Hepatic stellate cell (primary cell): Measurements from ENCODE around the gene KIF22.

Experiments
- DNase-seq: peaks from one replicate; pipeline ENCODE4 v3.0.0; 2011; ENCODE audit warnings: low spot score

KIF22 gene

DNA sequence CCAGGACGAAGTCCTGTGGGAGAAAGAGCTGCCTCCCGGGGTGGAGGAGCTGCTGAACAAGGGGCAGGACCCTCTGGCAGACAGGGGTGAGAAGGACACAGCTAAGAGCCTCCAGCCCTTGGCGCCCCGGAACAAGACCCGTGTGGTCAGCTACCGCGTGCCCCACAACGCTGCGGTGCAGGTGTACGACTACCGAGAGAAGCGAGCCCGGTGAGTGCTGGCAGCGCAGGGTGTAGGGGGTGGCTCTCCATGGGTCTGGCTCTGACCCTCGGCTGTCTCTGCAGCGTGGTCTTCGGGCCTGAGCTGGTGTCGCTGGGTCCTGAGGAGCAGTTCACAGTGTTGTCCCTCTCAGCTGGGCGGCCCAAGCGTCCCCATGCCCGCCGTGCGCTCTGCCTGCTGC is 51.1 kb downstream of the KIF22 start:
- DNase-seq, result no peak

DNA sequence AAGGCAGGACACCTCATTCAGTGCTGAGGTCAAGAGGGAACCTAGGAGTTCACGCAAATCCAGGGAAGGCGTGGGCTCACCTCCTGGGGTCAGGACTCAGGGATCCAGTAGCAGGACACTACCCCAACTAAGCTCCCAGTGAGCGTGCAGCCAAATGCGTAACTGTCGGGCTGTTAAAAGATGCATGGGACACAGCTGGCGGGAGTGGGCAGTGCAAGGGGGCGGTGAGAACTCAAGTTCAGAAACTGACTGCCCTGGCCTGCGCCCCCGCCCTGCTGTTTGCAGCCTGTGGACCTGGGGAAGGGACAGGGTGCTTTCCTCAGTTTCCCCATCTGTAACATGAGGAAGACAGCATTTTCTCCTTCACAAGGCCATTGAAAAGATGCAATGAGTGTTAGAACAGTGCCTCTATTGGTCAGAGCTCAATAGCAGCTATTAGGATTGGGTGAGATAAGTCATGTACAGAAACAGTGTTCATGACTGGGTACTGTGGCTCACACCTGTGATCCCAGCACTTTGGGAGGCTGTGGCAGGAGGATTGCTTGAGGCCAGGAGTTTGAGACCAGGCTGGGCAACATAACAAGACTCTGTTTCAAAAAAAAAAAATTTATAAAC is 52.3 kb downstream of the KIF22 start:
- DNase-seq, result no peak

DNA sequence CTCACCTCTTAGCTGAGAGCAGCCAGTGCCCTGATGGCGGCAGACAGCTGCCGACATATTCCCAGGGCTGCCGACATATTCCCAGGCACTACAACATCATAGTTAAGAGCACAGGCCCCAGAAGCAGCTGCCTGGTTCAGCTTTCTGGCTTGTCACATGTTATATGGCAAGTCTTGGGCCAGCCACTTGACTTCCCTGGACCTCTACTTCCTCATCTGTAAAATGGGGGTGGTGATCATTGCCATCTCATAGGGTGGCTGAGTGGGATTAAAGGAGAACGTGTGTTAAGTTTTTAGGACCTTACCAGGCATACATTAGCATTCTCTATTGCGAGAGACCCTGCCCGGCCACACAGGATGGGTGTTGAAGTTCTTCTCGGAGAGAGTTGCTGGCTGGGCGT is 53.4 kb downstream of the KIF22 start:
- no peak for DNase-seq

DNA sequence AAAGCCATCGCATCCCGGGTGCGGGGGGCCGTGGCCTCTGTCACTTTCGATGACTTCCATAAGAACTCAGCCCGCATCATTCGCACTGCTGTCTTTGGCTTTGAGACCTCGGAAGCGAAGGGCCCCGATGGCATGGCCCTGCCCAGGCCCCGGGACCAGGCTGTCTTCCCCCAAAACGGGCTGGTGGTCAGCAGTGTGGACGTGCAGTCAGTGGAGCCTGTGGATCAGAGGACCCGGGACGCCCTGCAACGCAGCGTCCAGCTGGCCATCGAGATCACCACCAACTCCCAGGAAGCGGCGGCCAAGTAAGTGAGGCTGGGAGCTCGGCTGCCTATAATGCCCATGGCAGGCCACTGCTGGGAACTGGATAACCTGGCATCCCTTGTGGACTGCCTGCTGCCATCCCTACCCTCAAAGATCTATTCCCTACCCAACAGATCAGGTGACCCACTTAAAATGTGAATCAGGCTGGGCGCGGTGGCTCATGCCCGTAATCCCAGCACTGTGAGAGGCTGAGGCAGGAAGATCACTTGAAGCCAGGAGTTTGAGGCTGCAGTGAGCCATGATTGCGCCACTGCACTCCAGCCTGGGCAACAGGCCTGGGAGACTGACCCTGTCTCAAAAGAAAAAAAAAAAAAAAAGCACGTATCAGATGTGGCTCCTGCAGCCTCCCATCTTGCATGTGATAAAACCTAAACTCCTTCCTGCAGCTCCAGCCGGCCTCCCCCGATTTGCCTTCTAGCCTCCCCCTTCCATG is 54.2 kb downstream of the KIF22 start:
- no peak for DNase-seq

DNA sequence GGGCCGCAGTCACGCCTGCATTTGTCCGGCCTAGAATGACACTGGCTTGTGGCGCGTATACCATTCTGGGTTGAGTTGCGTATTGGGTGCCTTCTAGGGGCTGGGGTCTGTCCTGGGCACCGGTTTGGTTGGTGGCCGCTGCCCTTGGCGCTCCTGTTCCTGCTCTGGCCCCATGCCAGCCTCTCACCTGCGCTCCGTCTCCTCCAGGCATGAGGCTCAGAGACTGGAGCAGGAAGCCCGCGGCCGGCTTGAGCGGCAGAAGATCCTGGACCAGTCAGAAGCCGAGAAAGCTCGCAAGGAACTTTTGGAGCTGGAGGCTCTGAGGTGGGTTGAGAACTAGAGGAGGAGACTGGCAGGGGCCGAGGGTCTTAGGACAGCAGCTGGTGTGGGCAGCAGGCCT is 55.1 kb downstream of the KIF22 start:
- no peak for DNase-seq

DNA sequence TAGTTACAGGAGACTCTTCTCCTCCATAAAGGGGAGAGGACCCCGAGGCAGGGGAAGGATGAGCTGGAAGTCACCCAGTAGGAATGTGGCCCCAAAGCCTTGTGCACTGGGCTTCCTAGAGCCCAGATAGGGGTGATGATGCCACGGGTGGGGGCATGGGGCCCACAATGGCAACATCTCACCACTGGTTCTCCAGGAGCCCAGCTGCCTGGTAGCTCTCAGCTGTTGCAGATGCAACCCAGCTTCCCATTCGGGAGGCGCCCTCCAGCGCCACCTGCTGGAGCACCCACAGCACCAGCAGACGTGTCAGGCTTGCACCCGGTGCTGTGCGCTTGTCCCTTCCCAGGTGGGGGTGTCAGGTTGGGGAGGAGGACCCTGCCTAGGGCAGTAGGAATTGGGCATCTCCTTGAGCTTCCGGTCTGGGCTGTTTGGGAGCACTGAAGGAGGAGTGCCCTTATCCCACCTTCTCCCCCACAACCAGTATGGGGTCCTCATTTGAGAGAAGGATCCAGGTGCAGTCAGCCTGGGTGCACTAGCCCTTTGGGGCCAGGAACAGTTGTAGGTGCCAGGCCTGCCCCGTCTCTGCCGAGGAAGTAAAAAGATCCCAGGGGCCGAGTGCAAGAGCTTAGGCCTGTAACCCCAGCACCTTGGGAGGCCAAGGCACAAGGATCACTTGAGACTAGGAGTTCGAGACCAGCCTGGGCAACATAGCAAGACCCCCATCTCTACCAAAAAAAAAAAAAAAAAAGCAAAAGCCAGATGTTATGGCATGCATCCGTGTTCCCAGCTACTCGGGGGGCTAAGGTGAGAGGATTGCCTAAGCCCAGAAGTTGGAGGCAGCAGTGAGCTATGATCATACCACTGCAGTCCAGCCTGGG is 58.1 kb downstream of the KIF22 start:
- DNase-seq, result peak; percentile 82

DNA sequence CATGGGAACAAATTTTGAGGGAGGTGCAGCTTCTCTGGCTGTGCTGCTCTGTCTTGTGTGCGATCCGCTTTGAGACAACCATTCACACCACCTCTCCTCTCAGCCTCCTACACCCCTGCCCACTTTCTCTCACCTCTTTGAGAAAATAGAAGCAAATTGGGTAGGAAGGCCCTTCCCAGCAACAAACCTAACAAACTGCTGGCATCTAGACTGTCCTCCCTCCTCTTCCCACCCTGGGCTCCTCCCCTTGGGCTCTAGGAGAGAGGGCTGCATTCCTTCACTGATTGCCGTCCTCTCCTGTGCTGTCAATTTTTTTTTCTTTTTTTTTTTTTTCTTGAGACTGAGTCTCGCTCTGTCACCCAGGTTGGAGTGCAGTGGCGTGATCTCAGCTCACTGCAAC is 59.0 kb downstream of the KIF22 start:
- DNase-seq, result no peak

DNA sequence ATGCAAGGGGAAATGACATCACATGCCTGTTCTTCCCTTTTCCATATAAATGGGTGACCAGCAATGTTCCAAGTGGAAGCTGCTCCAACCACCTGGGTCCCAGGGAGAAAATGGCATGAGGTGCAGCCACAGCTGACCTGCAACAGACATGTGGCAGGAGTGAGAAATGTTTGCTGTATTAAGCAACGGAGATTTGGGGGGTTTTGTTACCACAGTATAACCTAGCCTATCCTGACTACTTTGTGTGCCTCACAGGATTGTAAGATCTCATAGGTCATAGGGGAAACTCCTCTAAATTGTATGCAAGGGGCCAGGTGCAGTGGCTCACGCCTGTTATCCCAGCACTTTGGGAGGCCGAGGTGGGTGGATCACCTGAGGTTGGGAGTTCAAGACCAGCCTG is 60.4 kb downstream of the KIF22 start:
- no peak for DNase-seq

DNA sequence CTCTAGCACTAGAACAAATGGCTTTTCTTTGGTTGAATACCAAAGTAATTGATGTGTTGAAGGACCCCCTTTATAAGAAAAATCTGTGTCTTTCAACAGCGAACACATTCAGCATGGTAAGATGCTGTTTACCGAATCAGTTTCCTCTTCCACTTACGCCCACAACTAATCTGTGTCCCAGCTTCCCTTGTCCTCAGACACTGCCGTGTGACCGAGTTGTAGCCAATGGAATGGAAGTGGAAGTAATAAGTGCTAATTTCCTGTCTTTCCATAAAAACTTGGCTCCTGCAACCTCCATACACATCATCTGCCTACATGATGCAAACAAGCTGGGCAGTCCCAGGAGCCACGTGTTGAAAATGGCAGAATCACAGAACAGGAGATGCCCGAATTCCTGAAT is 62.1 kb downstream of the KIF22 start:
- peak; percentile 26 for DNase-seq

DNA sequence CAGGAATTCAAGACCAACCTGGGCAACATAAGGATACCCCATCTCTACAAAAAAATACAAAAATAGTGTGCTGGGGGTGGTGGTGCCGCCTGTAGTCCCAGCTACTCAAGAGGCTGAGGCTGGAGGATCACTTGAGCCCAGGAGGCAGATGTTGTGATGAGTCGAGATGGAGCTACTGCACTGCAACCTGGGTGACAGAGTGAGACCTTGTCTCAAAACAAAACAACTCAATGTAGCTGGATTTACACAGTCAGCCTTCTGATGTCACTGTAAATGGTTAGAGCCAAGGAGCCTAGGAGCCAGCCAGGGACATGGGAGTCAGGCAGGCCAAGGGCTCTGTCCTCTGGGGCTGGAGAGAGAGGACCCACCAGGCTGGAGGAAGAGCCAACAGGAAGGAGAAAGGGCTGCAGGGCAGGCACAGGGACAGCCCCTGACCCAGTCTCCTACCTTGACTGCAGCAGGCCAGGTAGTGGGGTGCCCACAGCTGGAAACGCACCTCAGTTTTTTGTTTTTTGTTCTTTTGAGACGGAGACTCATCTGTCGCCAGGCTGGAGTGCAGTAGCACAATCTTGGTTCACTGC is 64.1 kb downstream of the KIF22 start:
- DNase-seq, result no peak
